Calu3 (cell line): Measurements from ENCODE around the gene VEGFB. TPM values are rescaled to one million over a fixed set of nuclear protein-coding genes. Genes with fewer than 3 reads are reported as not detected.

Experiments
- BruUV-seq: library from RNA; stranded (reverse); fragments of 400-500 nt; replicated peaks from 2 replicates; lab custom pipeline; 2021; lab: Mats Ljungman, UMichigan
- CTCF ChIA-PET: fragments of 300-600 bp; sonication (Branson Sonifier 250); formaldehyde crosslinking; loops from one replicate; lab custom pipeline; 2022; ENCODE audit warnings: antibody characterized with exemption; lab: Charles Lee
- DNase-seq: peaks from one replicate; pipeline ENCODE4 v3.0.0; 2022
- H3K27ac Mint-ChIP-seq: one replicate; pipeline ENCODE4 v1.8.0; 2022; ENCODE audit warnings: mixed read lengths; ENCODE audit not compliant: unreplicated experiment
- H3K27me3 Mint-ChIP-seq: one replicate; pipeline ENCODE4 v1.8.0; 2022; ENCODE audit warnings: mixed read lengths; ENCODE audit not compliant: unreplicated experiment
- H3K36me3 Mint-ChIP-seq: one replicate; pipeline ENCODE4 v1.8.0; 2022; ENCODE audit warnings: mild to moderate bottlenecking, moderate library complexity, mixed read lengths; ENCODE audit not compliant: insufficient read depth, unreplicated experiment
- H3K4me1 Mint-ChIP-seq: one replicate; pipeline ENCODE4 v1.8.0; 2022; ENCODE audit warnings: mild to moderate bottlenecking, low read depth, mixed read lengths; ENCODE audit not compliant: unreplicated experiment
- H3K4me3 Mint-ChIP-seq: one replicate; pipeline ENCODE4 v1.8.0; 2022; ENCODE audit warnings: mild to moderate bottlenecking, low read depth, moderate library complexity, mixed read lengths; ENCODE audit not compliant: unreplicated experiment
- H3K9me3 Mint-ChIP-seq: one replicate; pipeline ENCODE4 v1.8.0; 2022; ENCODE audit warnings: low read depth, mixed read lengths; ENCODE audit not compliant: unreplicated experiment
- intact Hi-C: fragments of 100-400 bp; cut with micrococcal nuclease; formaldehyde crosslinking; loops from one replicate; pipeline ENCODE4 v1.10.0; 2022; ENCODE audit not compliant: unreplicated experiment
- total RNA-seq: library from RNA; stranded (reverse); gene quantifications from 2 replicates; pipeline ENCODE4 v1.2.3, GENCODE V29; 2022
- TF ChIP-seq, protein P1 (sequence below): fragments of 200-600 bp; IDR thresholded peaks from one replicate; pipeline ENCODE4 v1.8.0; 2022; ENCODE audit warnings: antibody characterized with exemption; ENCODE audit not compliant: unreplicated experiment

The VEGFB gene
- total RNA-seq, 1 experiment from 2014 or later = 91.5 TPM

DNA sequence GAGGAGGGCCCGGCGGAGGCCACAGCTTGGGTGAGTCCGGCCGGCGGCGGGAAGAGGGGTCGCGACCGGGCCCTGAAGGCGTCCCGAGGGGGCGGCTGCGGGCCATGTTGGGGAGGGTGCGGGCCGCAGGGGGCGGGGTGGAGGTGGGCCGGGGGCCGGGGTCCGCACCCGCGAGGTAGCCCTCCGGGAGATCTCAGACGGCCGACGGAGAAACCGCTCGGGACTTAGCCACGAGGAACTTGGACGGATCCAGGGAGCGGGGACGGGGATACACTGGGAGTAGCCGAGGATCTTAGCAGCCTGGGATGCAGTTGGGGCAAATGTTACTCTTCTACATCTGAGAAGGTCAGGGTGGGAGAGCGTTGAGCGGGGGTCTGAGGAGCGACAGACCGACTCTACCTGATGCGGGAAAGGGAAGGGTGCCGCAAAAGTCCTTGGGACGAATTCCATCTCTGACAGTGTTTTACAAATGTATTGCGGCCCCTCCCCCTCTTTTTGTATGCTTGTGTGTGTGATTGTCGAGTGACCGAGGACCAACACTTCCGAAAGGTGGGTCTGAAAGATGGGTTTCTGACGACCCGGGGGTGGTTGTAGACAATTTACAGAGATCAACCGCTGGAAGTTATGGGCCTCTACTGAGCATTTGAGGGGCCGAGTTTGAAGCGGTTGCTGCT is 47.8 kb upstream of the VEGFB start:
- BruUV-seq = no TSS peak
- Mint-ChIP-seq H3K4me1 (peaks cover 20% of the 10 kb centered on the region), H3K27ac (no peak overlapping the region), H3K27me3 (no peaks in the 10 kb centered on the region), H3K9me3 (no peaks in the 10 kb centered on the region), H3K36me3 (peaks cover 33% of the 10 kb centered on the region), H3K4me3 (no peak overlapping the region)
- intact Hi-C loops = no loop called here
- DNase-seq = no peak
- TF ChIP-seq, protein P1, sequence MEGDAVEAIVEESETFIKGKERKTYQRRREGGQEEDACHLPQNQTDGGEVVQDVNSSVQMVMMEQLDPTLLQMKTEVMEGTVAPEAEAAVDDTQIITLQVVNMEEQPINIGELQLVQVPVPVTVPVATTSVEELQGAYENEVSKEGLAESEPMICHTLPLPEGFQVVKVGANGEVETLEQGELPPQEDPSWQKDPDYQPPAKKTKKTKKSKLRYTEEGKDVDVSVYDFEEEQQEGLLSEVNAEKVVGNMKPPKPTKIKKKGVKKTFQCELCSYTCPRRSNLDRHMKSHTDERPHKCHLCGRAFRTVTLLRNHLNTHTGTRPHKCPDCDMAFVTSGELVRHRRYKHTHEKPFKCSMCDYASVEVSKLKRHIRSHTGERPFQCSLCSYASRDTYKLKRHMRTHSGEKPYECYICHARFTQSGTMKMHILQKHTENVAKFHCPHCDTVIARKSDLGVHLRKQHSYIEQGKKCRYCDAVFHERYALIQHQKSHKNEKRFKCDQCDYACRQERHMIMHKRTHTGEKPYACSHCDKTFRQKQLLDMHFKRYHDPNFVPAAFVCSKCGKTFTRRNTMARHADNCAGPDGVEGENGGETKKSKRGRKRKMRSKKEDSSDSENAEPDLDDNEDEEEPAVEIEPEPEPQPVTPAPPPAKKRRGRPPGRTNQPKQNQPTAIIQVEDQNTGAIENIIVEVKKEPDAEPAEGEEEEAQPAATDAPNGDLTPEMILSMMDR = no peak
- CTCF ChIA-PET = interaction anchor here (0.6 to 1.2 kb wide), 3 partner anchors 33 to 169 kb away, joined by 3 to 12 read pairs (median 4); no protein-coding TSS in a partner anchor

DNA sequence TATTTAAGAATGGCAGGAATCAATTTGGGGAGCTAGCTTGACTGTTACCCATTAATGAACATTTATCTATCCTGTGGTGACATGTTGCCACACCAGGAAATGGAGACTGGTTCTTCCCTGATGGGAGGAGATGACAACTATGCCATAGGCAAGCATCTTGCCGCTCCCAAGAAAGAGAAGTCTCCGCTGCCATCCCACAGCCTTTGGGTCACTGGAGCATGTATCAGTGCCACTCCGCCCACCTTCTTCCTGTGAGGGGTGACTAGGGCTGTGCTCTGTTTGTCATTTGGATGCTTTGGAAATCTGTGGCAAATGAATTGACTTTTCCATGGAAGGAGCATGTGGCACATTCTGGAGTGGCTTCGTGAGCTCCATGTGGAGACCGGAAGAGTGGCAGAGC is 42.0 kb upstream of the VEGFB start:
- no peak overlapping the region for H3K4me3 Mint-ChIP-seq
- H3K27me3 Mint-ChIP-seq = no peaks in the 10 kb centered on the region
- CTCF ChIA-PET = no interaction called here
- H3K9me3 Mint-ChIP-seq = no peaks in the 10 kb centered on the region
- DNase-seq = no peak
- H3K27ac Mint-ChIP-seq = no peak overlapping the region
- peaks cover 73% of the 10 kb centered on the region for H3K36me3 Mint-ChIP-seq
- peaks cover 7% of the 10 kb centered on the region for H3K4me1 Mint-ChIP-seq
- intact Hi-C loops = no loop called here
- TF ChIP-seq, protein P1 = no peak
- no TSS peak for BruUV-seq

DNA sequence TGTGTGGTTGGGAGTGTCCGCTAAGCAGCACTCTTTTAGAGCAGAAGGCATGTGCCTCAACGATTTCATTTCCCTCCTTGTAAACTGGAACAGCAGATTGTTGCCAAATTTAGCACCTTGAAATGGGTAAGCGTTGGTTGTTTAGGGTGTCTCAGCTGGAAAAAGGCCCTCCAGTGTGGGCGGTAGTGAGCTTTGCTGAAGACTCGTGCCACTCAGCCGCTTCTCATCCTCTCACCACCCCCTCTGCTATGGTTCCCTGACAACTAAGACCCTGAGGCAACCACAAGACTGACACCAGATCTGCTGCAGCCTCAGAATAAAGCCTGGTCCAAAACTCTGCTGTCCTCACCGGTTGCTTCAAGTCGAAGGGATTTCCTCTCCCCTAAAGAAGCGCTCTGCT is 37.8 kb upstream of the VEGFB start:
- intact Hi-C loops = no loop called here
- CTCF ChIA-PET = no interaction called here
- H3K4me3 Mint-ChIP-seq = no peak overlapping the region
- no peak overlapping the region for H3K27ac Mint-ChIP-seq
- no peaks in the 10 kb centered on the region for H3K4me1 Mint-ChIP-seq
- peaks cover 82% of the 10 kb centered on the region for H3K36me3 Mint-ChIP-seq
- no TSS peak for BruUV-seq
- no peaks in the 10 kb centered on the region for H3K27me3 Mint-ChIP-seq
- no peaks in the 10 kb centered on the region for H3K9me3 Mint-ChIP-seq
- TF ChIP-seq, protein P1 = no peak
- DNase-seq = no peak

DNA sequence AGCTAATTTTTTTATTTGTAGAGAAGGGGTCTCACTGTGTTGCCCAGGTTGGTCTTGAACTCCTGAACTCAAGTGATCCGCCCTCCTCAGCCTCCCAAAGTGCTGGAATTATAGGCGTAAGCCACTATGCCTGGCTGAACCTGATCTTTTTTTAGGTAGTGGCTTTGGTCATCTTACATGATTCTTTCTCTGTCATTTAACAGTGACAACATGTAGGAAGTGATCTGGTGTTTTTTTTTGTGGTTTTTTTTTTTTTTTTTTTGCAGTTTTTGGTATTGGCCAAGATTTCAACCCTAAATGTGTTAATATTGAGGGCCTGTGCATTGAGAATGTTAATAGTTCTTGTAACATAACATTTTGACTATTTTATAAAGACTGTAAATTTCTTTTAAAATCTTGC is 35.9 kb upstream of the VEGFB start:
- intact Hi-C loops = no loop called here
- no peak overlapping the region for H3K27ac Mint-ChIP-seq
- no peaks in the 10 kb centered on the region for H3K9me3 Mint-ChIP-seq
- H3K4me3 Mint-ChIP-seq = no peak overlapping the region
- no TSS peak for BruUV-seq
- DNase-seq = no peak
- no peaks in the 10 kb centered on the region for H3K27me3 Mint-ChIP-seq
- H3K4me1 Mint-ChIP-seq = peaks cover 5% of the 10 kb centered on the region
- peaks cover 93% of the 10 kb centered on the region for H3K36me3 Mint-ChIP-seq
- TF ChIP-seq, protein P1 = no peak
- CTCF ChIA-PET = interaction anchor here (0.7 kb wide), 1 partner anchor 27 kb away, joined by 4 read pairs; no protein-coding TSS in a partner anchor
